Liver (tissue), 3 donors: Measurements from ENCODE around the gene PIP4K2A.

Source experiments
- ATF3 ChIP-seq: IDR thresholded peaks from 2 replicates; pipeline ENCODE4 v1.6.1; 2016; ENCODE audit warnings: antibody characterized with exemption
- CTCF ChIP-seq: fragments of 150-350 bp; IDR thresholded peaks from 2 replicates; pipeline ENCODE4 v1.5.1; 2017; ENCODE audit warnings: improper control_type of control experiment, low read depth, low read length; ENCODE audit not compliant: missing input control
- EGR1 ChIP-seq, 2 donors: IDR thresholded peaks; 2 replicates each; pipeline ENCODE4 v1.6.1; 2016 to 2018; ENCODE audit warnings: antibody characterized with exemption in 2 of 2, low read depth in 2 of 2
- JUND ChIP-seq, 2 donors: IDR thresholded peaks; 2 replicates each; pipeline ENCODE4 v1.6.1; 2016; ENCODE audit warnings: antibody characterized with exemption in 2 of 2
- RAD21 ChIP-seq, 2 donors: IDR thresholded peaks; 2 replicates each; pipeline ENCODE4 v1.6.1; 2016; ENCODE audit warnings: antibody characterized with exemption in 2 of 2, mild to moderate bottlenecking in 2 of 2
- SP1 ChIP-seq: IDR thresholded peaks from 2 replicates; pipeline ENCODE4 v1.6.1; 2018; ENCODE audit warnings: antibody characterized with exemption, mild to moderate bottlenecking
- TAF1 ChIP-seq: conservative IDR thresholded peaks from 2 replicates; pipeline ENCODE4 v1.6.1; 2016; ENCODE audit warnings: antibody characterized with exemption, mild to moderate bottlenecking
- YY1 ChIP-seq: IDR thresholded peaks from 2 replicates; pipeline ENCODE4 v1.6.1; 2016; ENCODE audit warnings: antibody characterized with exemption, mild to moderate bottlenecking
- donor health status: healthy.
- donor health status: healthy.

GRCh38 chr10:22713853-22714478 lies 412 bp downstream of the PIP4K2A start:
- no peak for TF ChIP-seq YY1
- no peak for TF ChIP-seq CTCF
- no peak for TF ChIP-seq TAF1
- no peak for TF ChIP-seq EGR1 (IDR thresholded peaks at IDR 0.05; ENCODE audit: low read depth in 2 of 2)
- no peak for TF ChIP-seq SP1
- no peak for TF ChIP-seq JUND (IDR thresholded peaks at IDR 0.05)
- TF ChIP-seq RAD21 (IDR thresholded peaks at IDR 0.05) = no peak
- TF ChIP-seq ATF3 = no peak
